Stimulated activated CD4-positive, alpha-beta T cell treated with anti-CD3 and anti-CD28 coated beads, Interleukin-15, amount 100 ng/mL, for 24 hours (primary cell): ENCODE results near the gene TMTC2.

Experiments used
- DNase-seq: peaks from one replicate; pipeline ENCODE4 v3.0.0-alpha.2; 2020

The TMTC2 gene

GRCh38 chr12:82896979-82897378, 210.3 kb downstream of the TMTC2 start:
- DNase-seq = no peak

DNA sequence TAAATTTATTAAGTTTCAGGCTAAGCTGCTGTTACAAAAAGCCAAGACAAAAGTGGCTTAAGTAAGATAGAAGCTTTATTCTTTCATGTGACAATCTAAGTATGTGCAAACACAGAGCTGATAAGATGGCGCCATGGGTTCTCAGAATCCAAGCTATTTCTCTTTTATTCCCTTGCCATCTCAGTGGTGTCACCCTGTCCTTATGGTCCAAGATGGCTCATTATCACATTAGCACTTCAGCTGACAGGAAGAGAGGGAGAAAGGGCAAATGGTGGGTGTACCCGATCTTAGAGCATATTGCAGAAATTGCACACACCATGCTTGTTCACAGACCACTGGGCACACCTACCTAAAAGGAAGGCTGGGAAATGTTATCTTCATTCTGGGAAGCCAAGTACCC, 211.7 kb downstream of the TMTC2 start:
- DNase-seq = no peak

DNA sequence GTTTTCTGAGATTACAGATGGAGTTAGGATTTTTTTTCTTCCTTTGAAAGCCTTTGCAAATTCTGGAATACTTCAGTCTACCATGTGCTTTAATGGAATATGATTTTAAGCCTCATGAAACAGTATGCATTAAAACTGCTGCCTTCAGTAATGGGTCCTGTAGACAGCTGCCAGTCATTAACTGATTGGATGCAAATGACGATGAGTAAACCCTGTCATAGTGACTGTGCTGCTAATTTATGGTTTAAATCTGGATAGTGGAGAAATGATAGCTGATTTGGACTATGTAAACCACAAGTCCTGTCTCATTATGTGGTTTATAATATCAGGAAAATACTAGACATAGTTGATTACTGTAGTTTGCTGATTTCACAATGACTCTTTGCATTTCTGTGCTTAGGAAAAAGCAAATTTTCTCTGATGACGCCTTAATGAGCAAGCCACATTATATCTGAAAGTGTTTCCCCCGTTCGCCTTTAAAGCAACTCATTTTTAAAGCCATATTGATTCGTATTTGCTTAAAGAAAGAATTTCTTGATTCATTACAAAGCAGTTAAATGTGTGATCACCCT, 217.6 kb downstream of the TMTC2 start:
- no peak for DNase-seq

- DNase-seq = no peak
Observed at GRCh38 chr12:82910246-82910893, 223.7 kb downstream of the TMTC2 start.

GRCh38 chr12:82912406-82912805, 225.7 kb downstream of the TMTC2 start:
- DNase-seq = no peak

DNA sequence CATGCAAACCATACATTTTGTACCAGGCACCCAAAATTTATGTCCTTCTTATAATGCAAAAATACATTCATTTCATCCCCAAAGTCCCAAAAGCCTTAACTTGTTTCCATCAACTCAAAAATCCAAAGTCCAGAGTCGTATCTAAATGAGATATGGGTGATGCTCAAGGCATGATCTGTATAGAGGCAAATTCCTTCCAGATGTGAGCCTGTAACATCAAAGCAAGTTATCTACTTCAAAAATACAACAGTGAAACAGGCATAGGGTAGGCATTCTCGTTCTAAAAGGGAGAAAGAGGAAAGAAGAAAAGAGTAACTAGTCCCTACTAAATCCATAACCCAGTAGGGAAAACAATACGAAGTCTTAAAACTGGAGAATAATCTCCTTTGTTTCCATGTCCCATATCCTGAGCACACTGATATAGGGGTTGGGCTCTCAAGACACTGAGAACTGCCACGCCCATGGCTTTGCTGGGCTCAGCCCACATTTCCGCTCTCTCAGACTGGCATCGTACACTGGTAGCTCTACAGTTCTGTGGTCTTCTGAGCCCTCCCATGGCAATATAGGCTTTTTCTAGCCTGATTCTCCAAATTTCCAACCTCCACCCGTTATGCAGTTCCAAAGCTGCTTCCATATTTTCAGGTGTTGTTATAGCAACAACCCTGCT, 232.8 kb downstream of the TMTC2 start:
- no peak for DNase-seq

- DNase-seq = no peak
Observed at GRCh38 chr12:82923935-82924334, 237.2 kb downstream of the TMTC2 start.

DNA sequence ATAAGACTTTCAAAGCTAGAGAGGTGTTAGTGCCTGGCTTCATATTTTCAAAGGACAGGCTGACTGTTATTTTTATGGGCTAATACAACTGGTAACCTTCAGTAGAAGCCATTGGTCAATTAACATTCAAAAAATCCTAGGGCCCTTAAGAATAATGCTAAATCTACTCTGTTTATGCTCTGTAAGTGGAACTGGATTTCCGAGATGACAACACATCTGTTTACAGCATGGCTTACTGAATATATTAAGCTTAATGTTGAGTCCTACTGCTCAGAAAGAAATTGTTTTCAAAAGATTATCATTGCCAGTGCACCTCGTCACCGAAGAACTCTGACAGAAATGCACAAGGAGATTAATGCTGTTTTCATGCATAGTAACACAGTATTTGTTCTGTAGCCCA, 239.9 kb downstream of the TMTC2 start:
- DNase-seq = no peak

DNA sequence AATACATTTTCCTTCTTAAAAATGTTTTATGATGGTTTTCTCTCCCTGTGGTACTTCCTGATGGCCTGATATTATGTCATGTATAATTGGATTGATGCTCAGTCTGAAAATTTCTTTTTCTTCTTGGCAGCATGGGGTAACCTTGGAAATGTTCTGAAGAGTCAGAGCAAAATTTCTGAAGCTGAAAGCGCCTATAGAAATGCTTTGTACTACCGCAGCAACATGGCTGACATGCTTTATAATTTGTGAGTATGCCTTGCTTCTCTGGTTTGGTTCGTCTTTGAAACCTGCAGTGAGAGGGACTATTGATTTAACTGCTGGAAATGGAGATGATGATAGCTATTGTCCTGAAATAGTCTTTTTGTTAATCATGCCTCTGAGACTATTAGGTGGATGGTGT, 243.6 kb downstream of the TMTC2 start:
- DNase-seq = no peak

- no peak for DNase-seq
Observed at GRCh38 chr12:82931349-82932116, 244.8 kb downstream of the TMTC2 start.

DNA sequence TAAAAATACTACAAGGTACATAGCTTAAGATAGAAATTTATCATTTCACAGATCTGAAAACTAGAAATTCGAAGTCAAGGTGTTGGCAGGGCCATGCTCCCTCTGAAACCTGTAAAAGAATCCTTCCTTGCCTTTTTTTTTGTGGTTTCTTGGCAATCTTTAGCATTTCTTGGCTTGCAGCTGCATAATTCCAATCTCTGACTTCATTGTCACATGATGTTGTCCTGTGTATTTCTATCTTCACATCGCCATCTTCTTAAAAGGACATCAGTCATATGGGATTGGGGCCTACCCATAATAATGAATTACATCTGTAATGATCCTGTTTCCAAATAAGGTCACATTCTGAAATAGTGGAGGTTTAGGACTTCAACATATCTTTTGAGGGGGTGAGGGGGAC, 250.4 kb downstream of the TMTC2 start:
- no peak for DNase-seq

DNA sequence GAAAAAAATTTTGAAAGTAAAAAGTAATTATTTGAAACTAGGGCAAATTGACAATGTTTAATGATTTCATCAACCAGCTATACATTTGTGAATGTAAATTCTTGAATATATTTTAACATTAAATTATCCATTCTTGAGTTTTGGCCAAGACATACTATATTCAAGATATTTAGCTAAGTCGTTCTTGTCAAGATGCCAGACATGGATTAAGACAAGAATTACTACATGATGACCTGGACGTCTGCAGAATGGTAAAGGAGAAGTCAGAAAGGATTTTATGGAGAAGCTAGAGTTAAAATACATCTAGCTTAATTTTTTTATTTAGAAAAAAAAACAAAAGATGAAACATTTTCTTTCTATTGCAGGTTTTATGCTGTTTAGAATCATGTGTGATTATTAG, 255.8 kb downstream of the TMTC2 start:
- no peak for DNase-seq

DNA sequence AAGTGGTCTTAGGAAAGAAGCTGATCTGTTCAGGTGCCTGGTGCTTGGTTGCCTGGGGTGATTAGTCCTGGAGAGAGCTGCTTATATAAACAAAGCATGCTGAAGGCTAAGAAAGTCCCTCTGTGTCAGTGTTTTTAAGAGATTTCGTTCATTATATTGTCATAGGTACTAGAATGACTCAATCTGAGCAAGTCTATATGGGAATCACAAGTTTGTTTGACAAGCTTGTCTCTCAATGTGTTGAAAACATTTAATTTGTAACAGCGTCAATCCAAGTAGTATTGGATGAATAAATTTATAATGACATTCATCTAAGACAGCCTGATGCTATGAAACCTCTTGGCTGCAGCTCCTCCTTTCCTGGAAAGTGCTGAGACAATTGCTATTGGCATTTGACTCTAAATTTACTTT, 256.3 kb downstream of the TMTC2 start:
- DNase-seq = no peak

DNA sequence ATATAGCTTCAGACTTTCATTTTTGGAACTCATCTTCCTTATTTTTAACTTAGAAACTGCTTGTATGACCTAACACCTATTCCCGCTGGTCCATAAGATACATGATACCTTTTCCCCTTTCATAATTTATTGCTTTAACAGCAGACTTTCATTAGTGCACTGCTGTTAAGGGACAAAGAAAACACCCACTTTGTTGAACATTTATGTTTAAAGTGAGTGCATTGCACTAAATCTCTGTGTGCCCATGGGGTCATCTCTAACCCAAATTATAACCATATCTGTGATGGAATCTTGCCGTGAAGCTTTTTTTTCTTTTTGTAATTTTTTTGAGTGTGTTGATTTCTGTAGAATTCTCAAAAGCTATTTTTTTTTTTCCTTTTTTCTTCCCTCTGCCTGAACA, 261.8 kb downstream of the TMTC2 start:
- no peak for DNase-seq

- no peak for DNase-seq
Observed at GRCh38 chr12:82950356-82950755, 263.6 kb downstream of the TMTC2 start.

DNA sequence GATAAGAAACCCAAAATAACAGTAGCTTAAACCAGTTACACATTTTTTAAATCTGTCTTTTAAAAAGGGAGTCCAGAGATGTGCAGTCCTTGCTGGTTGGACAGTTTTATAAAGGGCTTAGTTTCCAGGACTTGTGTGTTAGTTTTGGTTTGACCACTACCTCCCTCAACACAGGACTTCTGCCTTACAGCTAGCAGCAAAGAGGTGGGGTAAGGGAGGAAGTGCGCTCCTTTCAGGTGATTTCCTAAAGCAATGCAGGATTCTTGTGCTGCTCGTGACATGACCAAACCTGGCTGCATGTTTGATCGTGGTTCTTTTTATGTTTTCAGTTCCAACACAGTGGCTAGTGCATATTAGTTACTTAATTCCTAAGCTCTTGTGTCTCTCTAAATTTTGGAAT, 266.2 kb downstream of the TMTC2 start:
- no peak for DNase-seq

DNA sequence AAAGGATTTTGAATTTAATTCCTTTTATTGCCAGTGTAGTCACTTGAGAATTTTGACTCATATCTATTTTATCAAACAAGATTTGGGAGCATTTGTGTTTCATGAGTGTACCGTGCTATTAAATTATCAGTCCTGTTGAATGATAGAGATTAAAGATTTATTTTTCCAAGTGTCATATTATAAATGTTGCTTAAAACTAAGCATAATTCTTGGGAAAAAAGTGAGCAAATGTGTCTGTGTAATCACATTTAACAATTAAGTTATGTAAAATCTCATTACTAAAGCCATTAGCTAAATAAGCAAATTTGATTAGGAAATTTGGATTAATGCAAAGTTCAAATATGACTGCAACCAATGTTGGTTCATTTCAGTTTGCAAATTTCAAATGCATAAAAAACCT, 266.7 kb downstream of the TMTC2 start:
- no peak for DNase-seq

DNA sequence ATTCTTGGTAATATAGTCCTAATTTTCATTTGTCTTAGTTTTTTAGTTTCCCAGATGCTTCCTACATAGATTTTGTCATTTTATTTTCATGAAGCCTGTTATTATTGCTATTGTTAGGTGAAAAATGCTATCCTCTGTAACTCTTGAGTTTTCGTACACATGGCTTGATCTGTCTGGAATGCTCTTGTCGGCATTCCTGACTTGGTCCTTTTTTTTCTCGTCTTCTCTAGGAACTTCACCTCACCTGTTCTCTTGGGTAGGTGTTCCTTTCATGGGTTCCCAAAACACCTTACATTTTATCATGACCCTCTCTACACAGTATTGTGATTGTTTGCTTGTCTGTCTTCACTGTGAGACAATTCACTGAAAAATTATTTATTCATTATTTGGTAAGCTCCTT, 267.4 kb downstream of the TMTC2 start:
- DNase-seq = no peak

DNA sequence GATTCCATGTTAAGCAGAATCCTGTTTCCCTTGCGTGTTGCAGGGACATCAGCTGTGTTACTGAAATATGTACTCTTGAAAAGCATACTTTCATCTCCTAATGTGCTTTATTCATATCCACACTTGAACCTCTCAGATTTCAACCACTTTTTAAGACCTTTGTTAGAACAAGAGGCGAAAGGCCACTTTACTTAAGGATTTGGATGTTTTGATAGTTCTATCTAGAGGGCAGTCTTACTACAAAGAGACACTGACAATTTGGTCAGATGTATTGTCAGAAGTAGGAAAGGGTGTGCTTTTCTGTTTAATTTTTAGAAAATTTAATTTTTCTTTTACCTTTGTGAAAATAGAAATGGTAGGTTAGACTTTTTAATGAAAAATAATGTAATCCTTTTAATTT, 267.9 kb downstream of the TMTC2 start:
- no peak for DNase-seq

DNA sequence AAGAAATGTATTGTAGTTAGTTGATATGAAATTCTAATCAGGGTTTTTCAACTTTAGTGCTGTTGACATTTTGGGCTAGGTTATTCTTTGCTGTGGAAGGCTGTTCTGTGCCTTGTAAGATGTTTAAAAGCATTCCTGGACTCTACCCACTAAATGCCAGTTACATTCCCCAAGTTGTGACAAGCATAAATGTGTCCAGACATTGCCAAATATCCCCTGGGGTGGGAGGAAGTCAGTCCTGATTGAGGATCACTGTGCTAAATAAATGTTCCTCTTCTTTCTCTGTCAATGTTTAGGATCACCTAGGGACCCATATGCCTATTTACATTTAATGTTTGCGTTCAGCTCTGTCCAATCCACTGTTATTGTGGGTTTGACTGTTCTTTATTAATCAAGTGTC, 268.3 kb downstream of the TMTC2 start:
- DNase-seq = no peak

GRCh38 chr12:82958966-82959365, 272.3 kb downstream of the TMTC2 start:
- no peak for DNase-seq

DNA sequence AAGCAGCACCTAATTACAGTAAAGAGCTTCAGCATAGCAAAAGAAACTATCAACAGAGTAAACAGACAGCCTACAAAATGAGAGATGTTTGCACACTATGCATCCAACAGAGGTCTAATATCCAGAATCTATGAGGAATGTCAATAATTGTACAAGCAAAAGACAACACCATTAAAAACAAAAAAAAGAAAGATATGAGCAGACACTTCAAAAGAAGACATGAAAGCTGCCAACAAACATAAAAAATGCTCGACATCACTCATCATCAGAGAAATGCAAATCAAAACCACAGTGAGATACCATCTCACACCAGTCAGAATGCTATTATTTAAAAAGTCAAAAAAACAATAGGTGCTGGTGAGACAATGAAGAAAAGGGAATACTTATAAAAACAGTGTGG, 273.1 kb downstream of the TMTC2 start:
- no peak for DNase-seq

- no peak for DNase-seq
Observed at GRCh38 chr12:82961835-82962234, 275.1 kb downstream of the TMTC2 start.

GRCh38 chr12:82963956-82964355, 277.2 kb downstream of the TMTC2 start:
- no peak for DNase-seq
